H1 (cell line): ENCODE data around the gene KRT78. TPM values are rescaled to one million over a fixed set of nuclear protein-coding genes. Genes with fewer than 3 reads are reported as not detected.

Experiments
- CTCF ChIA-PET: fragments of 300-600 bp; sonication (Branson Sonifier 250); formaldehyde crosslinking; loops from one replicate; lab custom pipeline; 2021; ENCODE audit not compliant: partially characterized antibody; lab: Charles Lee
- POLR2A ChIA-PET: fragments of 300-600 bp; sonication (Branson Sonifier 250); formaldehyde crosslinking; loops from one replicate; lab custom pipeline; 2021; ENCODE audit warnings: inconsistent platforms; ENCODE audit not compliant: partially characterized antibody; lab: Charles Lee
- DNase-seq, 2 experiments: peaks; one replicate each; pipeline versions ENCODE4 v3.0.0 to v3.0.0-alpha.2; 2010 to 2022; ENCODE audit warnings: low spot score in 2 of 2, low read depth in 1 of 2, mixed read lengths in 1 of 2
- FAIRE-seq: peaks from 2 replicates; lab custom pipeline; 2011; peaks lifted over from hg19 to GRCh38; lab: Jason Lieb, UNC
- H2AFZ ChIP-seq: 2 replicates; pipeline ENCODE4 v1.8.1; 2012; ENCODE audit warnings: low read length, inconsistent platforms
- H2AK5ac ChIP-seq: 2 replicates; pipeline ENCODE4 v1.6.1; 2013; ENCODE audit warnings: low read depth, low read length
- H2BK120ac ChIP-seq: replicated peaks from 2 replicates; pipeline ENCODE3; 2013; ENCODE audit warnings: low read depth, low read length, inconsistent platforms
- H2BK12ac ChIP-seq: 2 replicates; pipeline ENCODE4 v1.6.1; 2013; ENCODE audit warnings: low read depth, low read length
- H2BK15ac ChIP-seq: 2 replicates; pipeline ENCODE4 v1.6.1; 2013; ENCODE audit warnings: low read length
- H2BK20ac ChIP-seq: 2 replicates; pipeline ENCODE4 v1.6.1; 2013; ENCODE audit warnings: low read length
- H2BK5ac ChIP-seq: 2 replicates; pipeline ENCODE4 v1.6.1; 2013; ENCODE audit warnings: low read depth, low read length
- H3K14ac ChIP-seq: 2 replicates; pipeline ENCODE4 v1.6.1; 2013; ENCODE audit warnings: inconsistent platforms; ENCODE audit not compliant: insufficient read length
- H3K18ac ChIP-seq: 2 replicates; pipeline ENCODE4 v1.6.1; 2013; ENCODE audit warnings: low read length; ENCODE audit errors: extremely low read depth
- H3K23ac ChIP-seq: 2 replicates; pipeline ENCODE4 v1.6.1; 2013; ENCODE audit warnings: inconsistent platforms; ENCODE audit not compliant: insufficient read length
- H3K23me2 ChIP-seq: 2 replicates; pipeline ENCODE4 v1.6.1; 2013; ENCODE audit warnings: low read depth, low read length
- H3K27ac ChIP-seq: 2 replicates; pipeline ENCODE4 v1.6.1; 2011; ENCODE audit warnings: low read depth, low read length, inconsistent platforms
- H3K27me3 ChIP-seq, 4 experiments: replicated peaks in 1 of 4; 1 replicate in 1 of 4; 2 replicates in 3 of 4; pipeline versions ENCODE4 v1.6.1 to v1.8.1; 2011 to 2013; ENCODE audit warnings: low read length in 3 of 4, mild to moderate bottlenecking in 3 of 4, inconsistent platforms in 2 of 4, mixed read lengths in 2 of 4, moderate library complexity in 1 of 4; ENCODE audit not compliant: control insufficient read depth in 3 of 4, insufficient read depth in 3 of 4; ENCODE audit errors: extremely low read depth in 1 of 4
- H3K36me3 ChIP-seq, 4 experiments: 2 replicates each; pipeline versions ENCODE4 v1.6.1 to v1.8.1; 2011 to 2013; ENCODE audit warnings: mild to moderate bottlenecking in 4 of 4, low read length in 3 of 4, moderate library complexity in 2 of 4, control low read depth in 1 of 4, inconsistent platforms in 1 of 4; ENCODE audit not compliant: insufficient read depth in 4 of 4, control insufficient read depth in 2 of 4
- H3K4ac ChIP-seq: replicated peaks from 2 replicates; pipeline ENCODE3; 2013; ENCODE audit warnings: low read length, low read depth, mixed read lengths, inconsistent platforms; ENCODE audit not compliant: insufficient read length
- H3K4me1 ChIP-seq, 4 experiments: replicated peaks in 1 of 4; 1 replicate in 1 of 4; 2 replicates in 3 of 4; pipeline versions ENCODE4 v1.6.1 to v1.8.1; 2011 to 2013; ENCODE audit warnings: low read length in 3 of 4, inconsistent platforms in 2 of 4, mixed read lengths in 1 of 4; ENCODE audit not compliant: insufficient read depth in 4 of 4, control insufficient read depth in 3 of 4
- H3K4me2 ChIP-seq, 2 experiments: 2 replicates each; pipeline versions ENCODE4 v1.6.1 to v1.8.1; 2011 to 2013; ENCODE audit warnings: low read depth in 2 of 2, low read length in 2 of 2, control low read depth in 1 of 2, inconsistent platforms in 1 of 2, mild to moderate bottlenecking in 1 of 2; ENCODE audit not compliant: insufficient read depth in 1 of 2
- H3K4me3 ChIP-seq, 4 experiments: fragments of 200-600, 300-600 bp in 1 of 4; sonication (generic), shearing (Covaris generic), sonication (Bioruptor Twin) in 1 of 4; 2 replicates each; pipeline versions ENCODE4 v1.5.1 to v1.8.1; 2011 to 2016; ENCODE audit warnings: low read length in 4 of 4, low read depth in 3 of 4, control low read depth in 2 of 4, inconsistent platforms in 2 of 4, mild to moderate bottlenecking in 2 of 4, mixed read lengths in 1 of 4, moderate library complexity in 1 of 4; ENCODE audit not compliant: insufficient read depth in 2 of 4; ENCODE audit errors: extremely low read depth in 1 of 4
- H3K56ac ChIP-seq: replicated peaks from 2 replicates; pipeline ENCODE3; 2013; ENCODE audit warnings: low read depth, mild to moderate bottlenecking, mixed read lengths, low read length, inconsistent platforms; ENCODE audit not compliant: insufficient read length
- H3K79me1 ChIP-seq: 2 replicates; pipeline ENCODE4 v1.6.1; 2013; ENCODE audit warnings: low read depth, low read length, control low read depth
- H3K79me2 ChIP-seq, 2 experiments: 2 replicates each; pipeline versions ENCODE4 v1.6.1 to v1.8.1; 2012 to 2013; ENCODE audit warnings: low read length in 2 of 2, mild to moderate bottlenecking in 2 of 2, inconsistent platforms in 1 of 2; ENCODE audit not compliant: insufficient read depth in 2 of 2, control insufficient read depth in 1 of 2
- H3K9ac ChIP-seq, 4 experiments: replicated peaks in 1 of 4; 1 replicate in 1 of 4; 2 replicates in 3 of 4; pipeline versions ENCODE4 v1.6.1 to v1.8.1; 2011 to 2013; ENCODE audit warnings: low read depth in 3 of 4, low read length in 3 of 4, control low read depth in 2 of 4, mild to moderate bottlenecking in 2 of 4, moderate library complexity in 2 of 4, inconsistent platforms in 1 of 4; ENCODE audit errors: extremely low read depth in 1 of 4
- H3K9me3 ChIP-seq, 2 experiments: 2 replicates each; pipeline versions ENCODE4 v1.6.1 to v1.8.1; 2012 to 2013; ENCODE audit warnings: mild to moderate bottlenecking in 2 of 2, moderate library complexity in 2 of 2, control low read depth in 1 of 2, inconsistent platforms in 1 of 2, low read depth in 1 of 2, low read length in 1 of 2, mixed read lengths in 1 of 2; ENCODE audit not compliant: insufficient read depth in 2 of 2
- H4K20me1 ChIP-seq, 2 experiments: replicated peaks in 1 of 2; 2 replicates each; pipeline versions ENCODE3 to v1.8.1; 2011 to 2013; ENCODE audit warnings: inconsistent platforms in 2 of 2, low read length in 2 of 2, mild to moderate bottlenecking in 1 of 2; ENCODE audit not compliant: insufficient read depth in 2 of 2, control insufficient read depth in 1 of 2
- H4K5ac ChIP-seq: 2 replicates; pipeline ENCODE4 v1.6.1; 2013; ENCODE audit warnings: low read length, low read depth, mixed read lengths, inconsistent platforms; ENCODE audit not compliant: insufficient read length
- H4K8ac ChIP-seq: 2 replicates; pipeline ENCODE4 v1.8.0; 2013; ENCODE audit warnings: mild to moderate bottlenecking, moderate library complexity, low read length, inconsistent platforms; ENCODE audit not compliant: insufficient read depth; ENCODE audit errors: extremely low read depth
- H4K91ac ChIP-seq: replicated peaks from 2 replicates; pipeline ENCODE3; 2013; ENCODE audit warnings: low read length, mixed read lengths, inconsistent platforms; ENCODE audit not compliant: insufficient read length
- JUND ChIP-seq: IDR thresholded peaks from 2 replicates; pipeline ENCODE4 v1.6.1; 2011; ENCODE audit warnings: mild to moderate bottlenecking, improper control_type of control experiment, low read length
- KDM4A ChIP-seq: IDR thresholded peaks from one replicate; pipeline ENCODE4 v1.7.1; 2012; ENCODE audit warnings: low read depth, mild to moderate bottlenecking, moderate library complexity, low read length, inconsistent platforms; ENCODE audit not compliant: severe bottlenecking
- POU5F1 ChIP-seq: IDR thresholded peaks from 2 replicates; pipeline ENCODE4 v1.6.1; 2011; ENCODE audit warnings: low read depth, mild to moderate bottlenecking, low read length, moderate library complexity
- WGBS, 2 experiments: shearing (Covaris generic) in 1 of 2; methylation state at CpG; one replicate each; pipeline versions ENCODE4 v1.1.6 to v1.1.7; 2013 to 2015; ENCODE audit warnings: low lambda C conversion rate in 2 of 2, mixed read lengths in 2 of 2, inconsistent platforms in 1 of 2, low coverage in 1 of 2, missing lambda C conversion rate in 1 of 2; ENCODE audit not compliant: insufficient replicate concordance in 2 of 2, insufficient coverage in 1 of 2, insufficient read length in 1 of 2; ENCODE audit errors: extremely low coverage in 1 of 2, missing lambda C conversion rate in 1 of 2; 5-methylcytosine and 5-hydroxymethylcytosine counted together
- polyA plus RNA-seq, 7 experiments: library from polyadenylated mRNA; depleted of rRNA in 3 of 7; stranded (reverse) in 5 of 7; unstranded in 2 of 7; fragments of >200 nt in 5 of 7; fragments of 200-250 nt in 2 of 7; gene quantifications; 1 replicate in 5 of 7; 2 replicates in 1 of 7; 4 replicates in 1 of 7; pipeline versions ENCODE4 v1.2.1 to v1.2.3, GENCODE V29; 2011 to 2013; ENCODE audit warnings: missing spikeins in 2 of 7, mixed read lengths in 2 of 7
- total RNA-seq: library from RNA; stranded (reverse); fragmentation: NEBNext Ultra II Directional; extraction: Animal tissue kit (Norgen Biotek cat#: 25700); gene quantifications from 2 replicates; pipeline ENCODE4 v1.2.1, GENCODE V29; 2021

The KRT78 gene
- total and polyA plus RNA-seq, 2 of the 8 experiments (the other 6 are each of a cell fraction or from before 2014, with no cell fraction given), result not detected

- Histone ChIP-seq H3K4me2 (peak overlapping the region; percentile 71 to 80), H2BK5ac (no peak overlapping the region), H3K27ac (no peak overlapping the region)
Observed at GRCh38 chr12:52873832-52874572, 25.2 kb upstream of the KRT78 start.

More at GRCh38 chr12:52873832-52874572, 25.2 kb upstream of the KRT78 start:
- ChIA-PET CTCF (interaction anchor here (0.8 to 22.2 kb wide), 38 partner anchors 7 to 734 kb away, joined by 3 to 502 read pairs (median 4); partner anchors contain the start of gene KRT85), POLR2A (interaction anchor here (0.6 to 1.3 kb wide), 3 partner anchors 132 to 624 kb away, joined by 3 read pairs; partner anchors contain the start of gene EIF4B)
- DNase-seq, result peak in 1 of 2 experiments; percentile 59
- Histone ChIP-seq H4K20me1 (peaks cover 0 to 3% of the 10 kb centered on the region in 2 experiments), H2BK12ac (no peak overlapping the region; the same call in 1 of the 2 replicates), H3K9ac (no peak overlapping the region), H3K79me2 (no peaks in the 10 kb centered on the region), H3K23ac (no peak overlapping the region), H3K23me2 (peaks cover 5% of the 10 kb centered on the region; the same call in 1 of the 2 replicates), H2AK5ac (no peak overlapping the region), H4K91ac (no peak overlapping the region), H2BK15ac (no peak overlapping the region; the same call in 1 of the 2 replicates), H3K18ac (no peak overlapping the region), H3K79me1 (no peaks in the 10 kb centered on the region), H4K8ac (peak overlapping the region; percentile 38; the same call in 1 of the 2 replicates), H3K4me1 (peaks cover 0 to 2% (median 2%) of the 10 kb centered on the region in 4 experiments; a peak in 4 of 7 replicates), H3K36me3 (no peaks in the 10 kb centered on the region), H2BK20ac (no peak overlapping the region), H2AFZ (peak overlapping the region; percentile 61; the same call in 1 of the 2 replicates)
- WGBS, 2 experiments, result 10% methylated on average over 48 of the region's 55 CpGs; no CpG with 5 or more reads in 1 of the 2 experiments
- FAIRE-seq, result no peak
- TF ChIP-seq POU5F1, result no peak
- peak; percentile 66 for TF ChIP-seq KDM4A
- TF ChIP-seq JUND, result peak; percentile 54; the same call in 1 of the 2 replicates
- TF ChIP-seq, all 59 proteins: peak for 2
- Histone ChIP-seq H3K56ac (no peak overlapping the region), H3K4me3 (peak overlapping the region; percentile 45 to 60 (median 48)), H4K5ac (no peak overlapping the region), H3K9me3 (no peaks in the 10 kb centered on the region), H3K4ac (no peak overlapping the region), H3K14ac (no peak overlapping the region), H2BK120ac (no peak overlapping the region), H3K27me3 (peaks cover 0 to 22% (median 16%) of the 10 kb centered on the region in 4 experiments; a peak in 5 of 7 replicates)
